HG03066 (cell line): ENCODE measurements around the gene HACD2.
"Not testable (repeated sequence)": the region's sequence is repeated elsewhere in the genome, so short reads cannot be mapped to it uniquely, and the experiment has no call there.

Experiments
- ATAC-seq: cut with Tn5 transposase; IDR thresholded peaks from one replicate; pipeline ENCODE4 v1.9.1; 2021; ENCODE audit warnings: low read depth; ENCODE audit not compliant: unreplicated experiment

The HACD2 gene

DNA sequence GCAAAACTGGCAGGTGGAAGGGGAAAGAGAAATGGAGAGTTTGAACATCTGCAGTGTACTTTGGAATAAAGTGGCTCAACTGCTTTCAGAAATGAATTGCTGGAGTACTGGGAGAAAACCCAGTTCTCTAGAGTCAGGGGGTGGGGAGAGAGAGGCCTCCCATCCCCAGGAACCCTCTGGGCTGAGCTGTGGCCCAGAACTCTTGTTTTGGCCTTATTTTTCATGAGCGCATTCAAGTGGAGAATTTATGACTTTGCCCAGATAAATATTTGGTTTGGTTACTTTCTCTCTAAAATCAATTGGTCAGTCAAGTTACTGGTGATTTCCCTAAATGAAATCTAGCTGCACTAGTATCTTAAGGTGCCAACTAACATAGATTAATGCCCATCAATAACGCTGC is 28.7 kb upstream of the HACD2 start:
- ATAC-seq = no peak

DNA sequence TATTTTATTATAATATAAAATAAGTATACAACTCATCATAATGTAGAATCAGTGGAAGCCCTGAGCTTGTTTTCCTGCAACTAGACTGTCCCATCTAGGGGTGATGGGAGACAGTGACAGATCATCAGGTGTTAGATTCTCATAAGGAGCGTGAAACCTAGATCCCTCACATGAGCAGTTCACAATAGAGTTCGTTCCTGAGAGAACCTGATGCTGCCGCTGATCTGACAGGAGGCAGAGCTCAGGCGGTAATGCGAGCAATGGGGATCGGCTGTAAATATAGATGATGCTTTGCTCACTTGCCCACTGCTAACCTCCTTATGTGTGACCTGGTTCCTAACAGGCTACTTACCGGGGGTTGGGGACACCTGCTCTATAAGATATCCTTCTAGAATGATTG is 26.8 kb upstream of the HACD2 start:
- not testable (repeated sequence) for ATAC-seq

DNA sequence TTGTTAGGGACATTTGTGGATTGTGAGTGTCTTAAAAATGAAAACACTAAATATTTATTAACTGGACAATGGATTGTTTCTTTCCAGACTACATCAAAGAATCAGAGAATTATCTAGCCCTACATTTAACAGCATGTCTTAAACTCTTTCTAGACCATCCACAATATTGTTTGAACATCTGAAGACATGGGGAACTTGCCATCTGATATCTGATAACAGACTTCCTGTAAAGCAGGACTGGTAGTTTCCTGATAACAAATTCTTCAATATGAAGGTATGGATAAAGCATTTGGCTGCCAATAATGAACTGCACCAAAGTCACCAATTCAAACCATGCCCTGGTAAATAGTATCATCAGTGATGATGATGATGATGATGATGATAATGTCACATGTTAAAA is 26.2 kb upstream of the HACD2 start:
- no peak for ATAC-seq

DNA sequence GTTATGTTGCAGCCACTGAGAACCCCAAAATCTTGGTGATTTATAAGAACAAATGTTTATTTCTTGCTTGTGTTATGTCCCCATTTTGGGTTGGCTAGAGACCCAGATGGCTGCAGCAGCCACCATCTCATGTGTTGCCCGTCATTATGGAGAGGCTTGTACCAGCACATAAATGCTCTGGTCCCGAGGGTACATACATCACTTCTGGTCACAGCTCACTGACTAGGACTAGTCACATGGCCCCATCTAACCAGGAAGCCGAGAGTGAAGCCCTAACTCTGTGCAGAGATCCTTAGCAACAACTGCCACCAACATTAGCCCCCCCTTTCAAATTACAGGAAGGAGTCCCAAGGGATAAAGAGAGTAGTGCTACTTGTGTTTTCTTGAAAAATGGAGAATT is 25.5 kb upstream of the HACD2 start:
- ATAC-seq = peak; percentile 73

DNA sequence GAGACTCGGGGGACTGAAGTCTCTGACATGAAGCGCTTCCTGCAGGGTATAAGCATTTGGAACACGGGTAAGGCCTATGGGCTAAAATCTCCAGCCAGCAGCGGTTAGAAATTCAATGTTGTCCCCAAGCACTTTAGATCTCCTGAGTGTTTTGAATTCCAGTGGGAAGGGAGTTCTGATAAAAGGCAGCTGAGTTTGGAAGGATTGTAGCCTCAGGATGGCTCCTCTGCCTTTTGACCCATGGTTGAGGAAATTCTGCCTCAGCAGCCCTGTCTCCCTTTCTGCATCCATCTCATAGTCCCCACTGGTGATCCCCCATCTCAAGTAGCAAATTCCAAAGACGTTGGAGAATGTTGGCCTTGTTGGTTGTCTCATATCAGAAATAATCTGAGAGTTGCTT is 24.2 kb upstream of the HACD2 start:
- no peak for ATAC-seq

DNA sequence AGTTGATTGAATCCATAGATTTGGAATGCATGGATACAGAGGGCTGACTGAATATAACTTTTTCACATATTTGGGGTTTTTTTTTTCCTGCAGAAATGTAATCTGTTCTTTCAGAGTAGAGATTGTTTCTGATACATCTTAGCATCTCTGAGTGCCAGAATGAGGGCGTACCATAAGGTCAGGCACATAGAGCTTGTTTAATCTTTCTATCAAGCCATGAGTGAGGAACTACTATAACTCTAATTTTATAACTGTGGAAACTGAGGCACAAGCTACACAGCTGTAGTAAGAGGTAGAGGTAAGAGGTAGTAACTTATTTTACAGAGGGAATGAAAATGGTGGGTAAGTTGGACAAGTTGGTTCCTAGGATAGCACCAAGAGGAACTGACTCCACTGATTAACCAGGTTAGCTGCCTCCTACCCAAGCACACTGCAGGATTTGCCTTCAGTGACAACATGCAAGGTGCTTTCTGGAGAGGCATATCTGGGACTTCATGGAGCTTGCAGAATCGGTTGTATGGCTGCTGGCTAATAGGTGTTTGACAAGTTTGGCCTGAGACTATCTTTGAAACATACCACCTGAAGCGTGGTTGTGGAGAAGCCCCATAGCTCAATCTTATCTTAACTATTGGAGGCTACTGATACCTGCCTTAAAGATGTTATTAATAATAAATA is 23.5 kb upstream of the HACD2 start:
- ATAC-seq = no peak

DNA sequence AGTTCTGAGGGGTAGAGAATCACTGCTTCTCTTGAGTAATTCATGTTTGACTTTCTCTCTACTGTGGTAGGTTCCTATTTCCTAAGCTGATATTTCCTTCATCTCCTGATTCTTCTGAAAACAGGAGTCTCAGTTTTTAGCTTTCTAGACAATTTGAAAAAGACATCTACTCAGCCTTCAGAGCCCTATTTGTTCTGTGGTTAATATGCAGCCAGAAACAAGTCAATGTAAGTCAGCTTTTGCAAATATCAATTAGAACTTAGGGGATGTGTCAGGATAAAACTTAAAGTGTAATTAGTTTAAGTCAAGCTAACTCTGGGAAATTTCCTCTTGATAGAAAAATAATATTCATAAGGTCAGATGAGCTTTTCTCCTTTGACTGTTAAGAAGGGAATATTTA is 21.7 kb upstream of the HACD2 start:
- ATAC-seq = no peak

DNA sequence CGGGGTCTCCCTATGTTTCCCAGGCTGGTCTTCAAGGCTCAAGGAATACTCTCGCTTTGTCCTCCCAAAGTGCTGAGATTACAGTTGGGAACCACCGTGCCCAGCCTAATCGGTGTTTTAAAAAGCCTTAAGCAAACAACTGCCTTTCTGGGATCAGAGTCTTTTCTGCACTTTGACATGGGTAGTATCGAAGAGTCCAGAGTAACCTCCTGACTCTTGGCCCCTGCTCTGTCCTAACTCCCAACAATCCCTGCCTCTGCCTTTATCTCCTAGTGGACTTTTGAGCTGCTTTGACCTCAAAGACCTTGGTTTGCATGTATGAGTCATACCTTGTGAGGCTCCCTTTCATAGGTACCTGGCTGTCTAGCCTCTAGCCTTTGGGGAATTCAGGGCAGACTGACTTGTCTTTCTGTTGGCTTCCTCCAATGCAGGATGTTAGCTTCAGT is 21.0 kb upstream of the HACD2 start:
- ATAC-seq = no peak

DNA sequence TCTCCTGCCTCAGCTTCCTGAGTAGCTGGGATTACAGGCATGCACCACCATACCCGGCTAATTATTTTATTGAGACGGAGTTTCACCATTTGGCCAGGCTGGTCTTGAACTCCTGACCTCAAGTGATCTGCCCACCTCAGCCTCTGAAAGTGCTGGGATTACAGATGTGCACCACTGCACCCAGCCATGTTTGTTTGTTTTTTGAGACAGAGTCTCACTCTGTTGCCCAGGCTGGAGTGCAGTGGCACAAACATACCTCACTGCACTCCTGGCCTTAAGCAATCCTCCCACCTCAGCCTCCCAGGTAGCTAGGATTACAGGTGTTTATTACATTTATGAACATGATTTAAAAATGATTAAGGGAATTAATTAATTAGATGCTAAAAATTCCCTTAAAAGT is 18.3 kb upstream of the HACD2 start:
- not testable (repeated sequence) for ATAC-seq

DNA sequence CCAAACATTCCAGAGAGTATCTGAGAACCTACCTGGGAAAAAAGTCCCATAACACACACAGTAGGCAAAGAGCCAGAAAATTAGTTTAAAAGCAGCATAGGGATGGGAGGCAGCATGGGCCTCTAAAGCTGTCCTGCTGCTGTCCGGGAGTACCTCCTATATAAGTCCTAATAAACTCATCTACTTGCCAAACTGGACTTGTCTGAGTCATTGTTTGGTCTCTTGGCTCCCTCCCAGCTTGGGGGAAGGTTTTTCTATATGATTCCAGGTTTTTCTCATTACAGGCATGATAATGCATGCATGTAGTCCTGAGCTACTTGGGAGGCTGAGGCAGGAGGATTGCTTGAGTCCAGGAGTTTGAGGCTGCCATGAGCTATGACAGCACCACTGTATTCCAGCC is 17.5 kb upstream of the HACD2 start:
- no peak for ATAC-seq

DNA sequence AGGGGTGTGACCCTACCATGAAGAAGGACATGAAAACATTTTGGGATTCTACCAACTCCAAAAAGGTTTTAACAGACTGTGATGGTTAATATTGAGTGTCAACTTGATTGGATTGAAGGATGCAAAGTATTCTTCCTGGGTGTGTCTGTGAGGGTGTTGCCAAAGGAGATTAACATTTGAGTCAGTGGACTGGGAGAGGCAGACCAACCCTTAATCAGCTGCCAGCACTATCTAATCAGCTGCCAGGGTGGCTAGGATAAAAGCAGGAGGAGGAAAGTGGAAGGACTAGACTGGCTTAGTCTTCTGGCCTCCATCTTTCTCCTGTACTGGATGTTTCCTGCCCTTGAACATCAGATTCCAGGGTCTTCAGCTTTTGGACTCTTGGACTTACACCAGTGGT is 16.0 kb upstream of the HACD2 start:
- ATAC-seq = not testable (repeated sequence)

DNA sequence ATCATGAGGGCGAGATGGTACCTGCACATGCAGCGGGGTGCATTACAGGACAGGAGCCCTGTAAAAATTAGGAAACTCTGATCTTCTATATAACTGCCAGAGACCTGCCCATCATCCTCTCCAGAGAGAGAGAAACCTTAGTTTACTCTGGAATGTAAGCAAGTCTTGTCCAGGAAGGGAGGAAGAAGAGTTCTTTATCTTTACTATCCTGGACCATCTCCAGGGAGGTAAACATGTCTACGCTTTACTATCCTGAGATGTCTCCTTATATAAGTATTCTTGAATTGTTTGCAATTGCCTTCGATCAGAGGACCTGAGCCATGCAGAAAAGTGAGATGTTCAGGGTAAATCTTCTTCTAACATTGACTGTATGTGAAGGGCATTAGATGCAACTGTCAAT is 12.7 kb upstream of the HACD2 start:
- no peak for ATAC-seq

DNA sequence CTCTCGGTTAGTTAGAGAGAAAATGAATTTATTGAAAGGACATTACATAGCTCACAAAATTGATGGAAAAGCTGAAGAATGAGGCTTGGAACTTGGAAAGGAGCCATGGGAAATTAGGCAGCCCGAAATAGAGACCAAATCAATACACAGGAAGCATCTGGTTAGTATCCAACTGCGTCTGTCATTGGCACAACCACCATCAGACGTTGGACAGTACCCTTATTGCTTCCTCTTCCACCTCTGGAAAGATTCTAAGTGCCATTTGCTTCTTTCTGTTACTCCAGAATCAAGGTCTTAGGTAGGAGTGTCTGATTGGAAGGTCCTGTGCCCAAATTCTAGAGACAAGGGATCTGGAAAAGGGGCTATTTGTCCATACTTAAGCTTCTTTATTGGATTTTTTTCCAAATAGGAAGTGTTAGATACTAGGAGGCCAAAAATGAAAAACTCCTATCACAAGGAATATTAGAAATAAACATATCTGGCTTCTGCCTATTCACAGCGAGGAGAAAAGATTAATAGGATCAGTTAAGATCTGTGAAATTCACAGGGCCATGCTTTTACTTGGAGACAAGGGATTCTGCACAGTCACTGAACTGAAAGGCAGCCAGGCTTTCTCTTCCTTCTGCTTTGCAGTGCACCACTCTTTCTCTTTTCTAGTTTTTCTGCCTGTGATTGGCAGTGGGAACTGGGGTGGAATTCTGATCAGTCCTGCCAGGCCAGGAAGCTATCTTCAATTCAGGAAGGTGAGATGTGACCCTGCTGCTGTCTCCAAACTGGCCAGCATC is 10.7 kb upstream of the HACD2 start:
- ATAC-seq = no peak

DNA sequence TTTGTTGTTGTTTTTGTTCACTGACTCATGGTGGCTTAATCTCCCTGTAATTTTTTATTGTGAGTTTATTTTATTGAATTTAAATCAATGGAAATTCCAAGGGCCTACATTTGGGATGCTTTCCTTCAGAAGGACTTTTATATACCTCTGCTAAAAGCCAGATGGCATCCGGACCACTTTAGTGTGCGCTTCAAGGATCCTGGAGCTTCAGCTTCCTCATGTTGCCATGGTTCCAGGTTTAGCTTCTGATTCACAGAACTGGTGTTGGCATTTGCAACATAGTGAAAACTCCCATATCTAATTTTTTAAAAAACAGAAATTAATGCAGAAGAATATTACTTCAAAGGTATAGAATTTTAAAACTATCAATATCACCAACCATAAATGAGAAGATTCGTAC is 8.5 kb upstream of the HACD2 start:
- no peak for ATAC-seq

DNA sequence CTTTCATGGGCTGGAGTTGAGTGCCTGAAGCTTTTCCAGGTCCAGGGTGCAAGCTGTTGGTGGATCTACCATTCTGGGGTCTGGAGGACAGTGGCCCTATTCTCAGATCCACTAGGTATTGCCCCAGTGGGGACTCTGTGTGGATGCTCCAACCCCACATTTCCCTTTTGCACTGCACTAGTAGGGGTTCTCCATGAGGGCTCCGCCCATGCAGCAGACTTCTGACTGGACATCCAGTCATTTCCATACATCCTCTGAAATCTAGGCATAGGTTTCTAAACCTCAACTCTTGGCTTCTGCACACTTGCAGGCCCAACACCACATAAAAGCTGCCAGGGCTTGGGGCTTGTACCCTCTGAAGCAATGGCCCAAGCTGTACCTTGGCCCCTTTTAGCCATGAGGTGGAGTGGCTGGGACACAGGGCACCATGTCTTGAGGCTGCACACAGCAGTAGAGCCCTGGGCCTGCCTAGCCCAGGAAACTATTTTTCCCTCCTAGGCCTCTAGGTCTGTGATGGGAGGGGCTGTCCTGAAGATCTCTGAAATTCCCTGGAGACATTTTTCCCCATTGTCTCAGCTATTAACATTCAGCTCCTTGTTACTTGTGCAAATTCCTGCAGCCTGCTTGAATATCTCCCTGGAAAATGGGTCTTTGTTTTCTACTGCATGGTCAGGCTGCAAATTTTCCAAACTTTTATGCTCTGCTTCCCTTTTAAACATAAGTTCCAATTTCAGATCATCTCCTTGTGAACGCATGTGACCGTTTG is 6.0 kb upstream of the HACD2 start:
- no peak for ATAC-seq

DNA sequence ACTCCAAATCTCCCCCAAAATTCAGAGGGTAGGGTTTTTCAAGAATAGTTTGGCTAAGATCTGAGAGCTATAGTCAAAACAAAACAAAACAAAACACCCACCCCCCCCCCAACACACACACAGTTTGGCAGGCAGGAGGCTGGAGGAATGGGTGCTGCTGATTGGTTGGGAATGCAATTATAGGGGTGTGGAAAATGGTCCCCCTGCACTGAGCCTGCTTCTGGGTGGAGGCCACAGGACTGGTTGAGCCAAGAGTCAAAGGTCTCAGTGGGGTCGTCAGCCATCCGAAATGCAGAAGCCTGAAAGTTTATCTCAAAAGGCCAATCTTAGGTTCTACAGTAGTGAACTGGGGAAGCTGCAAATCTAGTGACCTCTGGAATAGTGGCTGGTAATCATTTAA is 2.5 kb upstream of the HACD2 start:
- ATAC-seq = no peak

DNA sequence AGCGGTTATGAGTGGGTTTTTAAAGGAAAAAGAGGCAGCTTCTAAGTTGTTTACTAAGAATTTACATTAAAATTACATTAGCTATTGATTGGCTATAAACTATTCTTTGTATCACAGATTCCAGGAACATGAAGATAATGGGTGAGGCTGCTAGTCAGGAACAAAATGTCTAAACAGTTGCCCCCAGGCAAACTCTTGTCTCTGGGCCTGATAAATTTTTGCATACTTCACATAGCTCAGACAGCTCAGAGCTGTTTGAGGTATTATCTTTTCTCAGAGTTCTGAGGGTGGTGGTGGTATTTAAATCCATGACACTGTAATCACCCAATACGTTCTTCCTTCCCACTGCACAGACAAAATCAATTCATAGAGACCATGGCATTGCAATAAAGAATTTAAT is 2.1 kb upstream of the HACD2 start:
- ATAC-seq = no peak

DNA sequence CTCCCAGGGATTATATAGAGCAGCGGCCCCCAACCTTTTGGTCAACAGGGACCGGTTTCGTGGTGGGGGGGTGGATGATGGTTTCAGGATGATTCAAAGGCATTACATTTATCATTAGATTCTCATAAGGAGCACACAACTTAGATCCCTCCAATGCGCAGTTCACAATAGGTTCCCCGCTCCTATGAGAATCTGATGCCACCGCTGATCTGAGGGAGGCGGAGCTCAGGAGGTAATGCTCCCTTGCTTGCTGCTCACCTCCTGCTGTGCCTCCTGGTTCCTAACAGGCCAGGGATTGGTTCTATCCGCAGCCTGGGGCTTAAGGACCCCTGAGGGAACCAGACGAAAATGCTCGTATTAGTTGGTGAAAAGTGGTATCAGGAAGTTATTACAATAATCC is 1.3 kb upstream of the HACD2 start:
- ATAC-seq = no peak

DNA sequence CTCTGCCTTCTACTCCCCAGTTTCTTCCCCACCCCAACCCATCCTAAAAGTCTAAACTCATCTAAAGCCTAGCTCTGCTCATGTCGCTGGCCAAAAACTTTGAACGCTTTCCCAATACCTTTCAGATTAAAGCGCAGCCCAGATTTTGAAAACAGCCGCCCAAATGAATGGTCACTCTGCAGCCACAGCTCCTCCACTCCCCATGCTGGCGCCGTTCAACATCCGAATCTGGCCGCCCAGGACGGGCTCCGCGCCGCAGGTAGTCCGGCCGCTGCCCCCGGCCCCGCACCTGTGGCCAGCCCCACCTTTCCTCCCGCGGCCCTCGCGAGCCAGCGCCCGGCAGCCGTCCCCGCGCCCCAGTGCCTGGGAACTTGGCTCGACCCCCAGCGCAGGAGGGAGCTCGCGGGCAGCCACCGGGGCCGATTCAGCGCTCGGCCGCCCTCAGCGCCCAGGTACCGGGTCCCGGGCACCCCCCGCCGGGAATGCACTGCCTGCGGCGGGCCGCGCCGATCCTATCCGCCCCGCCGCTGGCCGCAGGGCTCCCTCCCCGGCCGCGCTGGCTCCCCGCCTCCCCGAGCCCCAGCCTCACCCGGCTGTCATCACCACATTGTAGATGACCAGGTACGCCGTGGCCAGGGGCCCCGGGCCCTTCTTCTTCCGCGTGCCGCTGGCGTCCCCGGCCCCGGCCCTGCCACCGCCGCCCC is 417 bp downstream of the HACD2 start:
- peak; percentile 22 for ATAC-seq

DNA sequence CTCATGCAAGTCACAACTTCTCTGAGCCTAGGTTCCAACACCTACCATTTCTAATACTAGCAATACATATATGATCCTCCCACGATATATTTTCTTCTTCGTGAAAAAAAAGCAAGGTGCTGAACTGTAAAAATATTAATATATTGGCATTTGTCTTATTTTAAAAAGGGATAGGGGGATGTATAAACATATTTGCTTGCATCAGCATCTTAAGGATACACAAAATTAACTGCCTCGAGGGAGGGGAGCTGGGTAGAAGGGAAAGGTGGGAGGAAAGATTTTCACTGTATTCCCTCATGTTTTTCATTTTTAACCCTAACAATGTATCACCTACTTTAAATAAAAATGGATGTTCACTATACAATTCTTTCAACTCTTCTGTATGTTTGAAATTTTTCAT is 1.3 kb downstream of the HACD2 start:
- ATAC-seq = no peak

DNA sequence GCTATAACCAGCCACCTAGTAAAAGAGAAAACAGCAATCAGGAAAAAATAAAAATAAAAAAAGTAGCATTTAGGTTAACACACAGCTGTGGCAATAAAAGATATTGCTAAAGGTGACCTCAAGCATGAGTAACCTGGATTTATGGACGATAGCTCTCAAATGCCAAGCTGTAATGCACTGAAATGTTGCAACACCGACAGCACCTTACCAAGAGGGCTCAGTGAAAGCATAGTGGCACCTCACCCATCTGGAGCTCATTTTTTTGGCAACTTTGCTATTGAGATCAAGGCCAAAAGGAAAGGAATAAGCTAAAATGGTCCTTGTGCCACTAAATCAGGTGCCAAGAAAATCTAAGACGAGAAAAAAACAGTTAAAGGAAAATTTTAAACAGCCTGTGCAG is 2.5 kb downstream of the HACD2 start:
- no peak for ATAC-seq
